Heart left ventricle (tissue), 13 donors: ENCODE results near the gene QSOX2.

Experiments used
- POLR2A ChIP-seq, 2 donors: fragments of 450-650 bp; IDR thresholded peaks; one replicate each; pipeline ENCODE4 v1.6.1; 2017; ENCODE audit warnings: antibody characterized with exemption in 2 of 2, mild to moderate bottlenecking in 2 of 2, moderate library complexity in 2 of 2
- TF ChIP-seq, protein P1 (sequence below), 12 donors: fragments of 200-600 bp; sonication (generic) in 4 of 12; IDR thresholded peaks; one replicate each; pipeline versions ENCODE4 v1.5.0 to v1.8.0; 2018 to 2022; ENCODE audit warnings: antibody characterized with exemption in 12 of 12, mild to moderate bottlenecking in 5 of 12
- donor health status: ischemic (EF 13 %, LVEDD 7.1; RV severe dilation, severe dysfunction).
- donor health status: DM: no; HTN: yes; CAD: no.
- donor health status: DM: no; HTN: no; CAD: no.
- donor health status: ischemic (EF 25% LVEDD 6.9; RV normal size, moderate dysfunction).
- donor health status: ischemic (EF 25% LVEDD 5.7; RV mildly dilated, moderate dysfunction).
- donor health status: ischemic (EF 35%, LVEDD 5.7; RV mildly dilated, moderate dysfunction).
- donor health status: nonischemic (EF 11% LVEDD 7.7; RV severe dilation, severe dysfunction).
- donor health status: DM: yes; HTN: yes; CAD: no.
- donor health status: PGD.
- donor health status: ischemic (EF 29% LVEDD 5.4; RV normal size, mild dysfunction).
- donor health status: nonischemic (EF 23%, LVEDD 6.1; RV moderate dilation, normal function).

DNA sequence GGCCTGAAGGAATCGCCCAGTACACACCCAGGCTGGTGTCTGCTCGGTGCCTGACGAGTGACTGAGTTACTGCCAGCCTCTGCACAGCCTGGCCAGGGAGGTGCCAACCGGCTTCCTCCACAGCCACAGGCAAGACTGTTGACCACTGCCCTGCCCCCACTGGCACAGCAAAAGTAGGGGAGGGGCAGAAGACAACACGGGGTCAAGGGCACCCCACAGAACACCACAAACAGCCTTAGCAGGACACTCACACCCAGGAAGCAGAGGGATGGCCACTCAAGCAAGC lies 40.0 kb downstream of the QSOX2 start:
- TF ChIP-seq, protein P1, sequence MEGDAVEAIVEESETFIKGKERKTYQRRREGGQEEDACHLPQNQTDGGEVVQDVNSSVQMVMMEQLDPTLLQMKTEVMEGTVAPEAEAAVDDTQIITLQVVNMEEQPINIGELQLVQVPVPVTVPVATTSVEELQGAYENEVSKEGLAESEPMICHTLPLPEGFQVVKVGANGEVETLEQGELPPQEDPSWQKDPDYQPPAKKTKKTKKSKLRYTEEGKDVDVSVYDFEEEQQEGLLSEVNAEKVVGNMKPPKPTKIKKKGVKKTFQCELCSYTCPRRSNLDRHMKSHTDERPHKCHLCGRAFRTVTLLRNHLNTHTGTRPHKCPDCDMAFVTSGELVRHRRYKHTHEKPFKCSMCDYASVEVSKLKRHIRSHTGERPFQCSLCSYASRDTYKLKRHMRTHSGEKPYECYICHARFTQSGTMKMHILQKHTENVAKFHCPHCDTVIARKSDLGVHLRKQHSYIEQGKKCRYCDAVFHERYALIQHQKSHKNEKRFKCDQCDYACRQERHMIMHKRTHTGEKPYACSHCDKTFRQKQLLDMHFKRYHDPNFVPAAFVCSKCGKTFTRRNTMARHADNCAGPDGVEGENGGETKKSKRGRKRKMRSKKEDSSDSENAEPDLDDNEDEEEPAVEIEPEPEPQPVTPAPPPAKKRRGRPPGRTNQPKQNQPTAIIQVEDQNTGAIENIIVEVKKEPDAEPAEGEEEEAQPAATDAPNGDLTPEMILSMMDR (IDR thresholded peaks at IDR 0.05): no peak
- no peak for TF ChIP-seq POLR2A (IDR thresholded peaks at IDR 0.05)
